ENCODE data around the gene FGFR2. TPM values are rescaled to one million over a fixed set of nuclear protein-coding genes. Genes with fewer than 3 reads are reported as not detected.

FGFR2 gene
- total RNA-seq, 1 experiment from 2014 or later = 135 TPM

DNA sequence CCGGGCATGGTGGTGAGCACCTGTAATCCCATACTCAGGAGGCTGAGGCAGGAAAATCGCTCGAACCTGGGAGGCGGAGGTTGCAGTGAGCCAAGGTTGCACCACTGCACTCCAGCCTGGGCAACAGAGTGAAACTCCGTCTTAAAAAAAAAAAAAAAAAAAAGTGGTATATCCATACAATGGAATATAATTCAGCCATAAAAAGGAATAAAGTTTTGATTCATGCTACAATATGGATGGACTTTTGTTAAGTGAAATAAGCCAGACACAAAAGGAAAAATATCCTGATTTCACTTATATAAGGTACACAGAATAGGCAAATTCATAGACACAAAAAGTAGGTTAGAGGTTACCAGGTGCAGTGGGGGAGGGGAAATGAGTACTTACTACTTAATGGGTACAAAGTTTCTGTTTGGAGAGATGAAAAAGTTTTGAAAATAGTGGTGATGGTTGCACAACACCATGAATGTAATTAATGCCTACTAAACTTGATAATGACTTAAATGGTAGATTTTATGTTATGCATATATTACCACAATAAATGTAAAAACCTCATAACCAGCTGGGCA is 53.9 kb downstream of the FGFR2 start:
- H4K8ac ChIP-seq (replicated peaks; ENCODE audit: insufficient read length, low read depth, low read length) = no peak overlapping the region
- H3K4me3 Mint-ChIP-seq = no peak overlapping the region
- H4K5ac ChIP-seq (ENCODE audit: insufficient read length, low read depth, low read length) = no peak overlapping the region
- peak overlapping the region in 1 of 3 experiments; percentile 96; a peak in 3 of 7 replicates for H3K27ac Mint-ChIP-seq
- no peak overlapping the region for H3K14ac ChIP-seq (ENCODE audit: insufficient read depth, low read length)
- TF ChIP-seq, protein P1, sequence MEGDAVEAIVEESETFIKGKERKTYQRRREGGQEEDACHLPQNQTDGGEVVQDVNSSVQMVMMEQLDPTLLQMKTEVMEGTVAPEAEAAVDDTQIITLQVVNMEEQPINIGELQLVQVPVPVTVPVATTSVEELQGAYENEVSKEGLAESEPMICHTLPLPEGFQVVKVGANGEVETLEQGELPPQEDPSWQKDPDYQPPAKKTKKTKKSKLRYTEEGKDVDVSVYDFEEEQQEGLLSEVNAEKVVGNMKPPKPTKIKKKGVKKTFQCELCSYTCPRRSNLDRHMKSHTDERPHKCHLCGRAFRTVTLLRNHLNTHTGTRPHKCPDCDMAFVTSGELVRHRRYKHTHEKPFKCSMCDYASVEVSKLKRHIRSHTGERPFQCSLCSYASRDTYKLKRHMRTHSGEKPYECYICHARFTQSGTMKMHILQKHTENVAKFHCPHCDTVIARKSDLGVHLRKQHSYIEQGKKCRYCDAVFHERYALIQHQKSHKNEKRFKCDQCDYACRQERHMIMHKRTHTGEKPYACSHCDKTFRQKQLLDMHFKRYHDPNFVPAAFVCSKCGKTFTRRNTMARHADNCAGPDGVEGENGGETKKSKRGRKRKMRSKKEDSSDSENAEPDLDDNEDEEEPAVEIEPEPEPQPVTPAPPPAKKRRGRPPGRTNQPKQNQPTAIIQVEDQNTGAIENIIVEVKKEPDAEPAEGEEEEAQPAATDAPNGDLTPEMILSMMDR (conservative IDR thresholded peaks at IDR 0.05) = no peak
- H3K27me3 Mint-ChIP-seq (ENCODE audit: low read depth) = no peaks in the 10 kb centered on the region
- no peak overlapping the region for H3K4ac ChIP-seq (ENCODE audit: low read depth, low read length)
- no peak overlapping the region for H2BK120ac ChIP-seq (ENCODE audit: low read depth, low read length, poor library complexity, severe bottlenecking)
- no peak overlapping the region for H2BK20ac ChIP-seq (ENCODE audit: low read depth, low read length, poor library complexity, severe bottlenecking)
- H3K4me1 ChIP-seq (ENCODE audit: insufficient read depth, low read length) = peaks cover 24% of the 10 kb centered on the region
- H2AFZ ChIP-seq (ENCODE audit: low read length) = no peak overlapping the region
- H3K18ac ChIP-seq (ENCODE audit: insufficient read length, low read depth, low read length) = no peak overlapping the region
- no peak overlapping the region for H2BK12ac ChIP-seq (ENCODE audit: insufficient read length, low read depth, low read length)
- H3K79me2 ChIP-seq (ENCODE audit: insufficient read depth, low read length) = peaks cover 12% of the 10 kb centered on the region; the same call in 1 of the 2 replicates
- peaks cover 76 to 84% of the 10 kb centered on the region in 2 experiments for H3K4me1 Mint-ChIP-seq
- DNase-seq = no peak
- no peak overlapping the region for H3K9ac ChIP-seq (ENCODE audit: extremely low read depth, insufficient read length, low read length)
- peaks cover 7% of the 10 kb centered on the region for H3K79me1 ChIP-seq (ENCODE audit: insufficient read depth, low read depth, low read length, poor library complexity, severe bottlenecking)
- no peak overlapping the region for H2BK5ac ChIP-seq (ENCODE audit: insufficient read length, low read length)
- no peak overlapping the region for H3K27ac ChIP-seq (ENCODE audit: insufficient read length, low read depth, low read length)
- no peak overlapping the region for H3K56ac ChIP-seq (ENCODE audit: insufficient read length, low read depth, low read length)
- peaks cover 41 to 71% (median 68%) of the 10 kb centered on the region in 3 experiments for H3K36me3 Mint-ChIP-seq (ENCODE audit: insufficient read depth in 1 of 3, low read depth in 3 of 3)
- H4K20me1 ChIP-seq (ENCODE audit: control insufficient read depth, insufficient read depth, insufficient read length) = no peaks in the 10 kb centered on the region
- no peak overlapping the region for H3K23ac ChIP-seq (ENCODE audit: insufficient read length, low read depth, low read length)
- H3K27me3 ChIP-seq (ENCODE audit: insufficient read depth, low read length) = no peaks in the 10 kb centered on the region
- H3K9me3 ChIP-seq (ENCODE audit: control insufficient read depth, low read depth, low read length) = no peaks in the 10 kb centered on the region
- no CpG with 5 or more reads among the region's 5 CpGs for WGBS (ENCODE audit: extremely low coverage, insufficient read length, low lambda C conversion rate)
- no peak overlapping the region for H2AK5ac ChIP-seq (ENCODE audit: insufficient read length, low read length)
- H3K23me2 ChIP-seq (ENCODE audit: insufficient read length, low read depth, low read length, poor library complexity, severe bottlenecking) = peaks cover 5% of the 10 kb centered on the region
- H3T11ph ChIP-seq (ENCODE audit: low read length) = no peak overlapping the region
- no peak overlapping the region for H3K4me2 ChIP-seq (ENCODE audit: insufficient read depth, insufficient read length, low read length)
- H4K91ac ChIP-seq (ENCODE audit: insufficient read length, low read depth, low read length) = no peak overlapping the region
- H2BK15ac ChIP-seq (ENCODE audit: low read depth, low read length) = no peak overlapping the region
- H3K9me3 Mint-ChIP-seq = no peaks in the 10 kb centered on the region; a peak in 1 of 5 replicates

Data from H9 (cell line).